NCI-H2227 (cell line): ENCODE data around the gene TAAR6.
"Not testable (repeated sequence)": the region's sequence is repeated elsewhere in the genome, so short reads cannot be mapped to it uniquely, and the experiment has no call there.

Source experiments
- DNase-seq: peaks from one replicate; lab custom pipeline; 2025; ENCODE audit not compliant: unreplicated experiment; lab: John Stamatoyannopoulos, UW

Gene TAAR6

GRCh38 chr6:132589454-132589853, 19.3 kb downstream of the TAAR6 start, which contains the start of gene TAAR5:
TAAR5 (minus strand) TSS chr6:132589741; CDS start chr6:132589686, 55 bp downstream.
- DNase-seq = no peak

- DNase-seq = no peak
Observed at GRCh38 chr6:132590362-132590761, 20.2 kb downstream of the TAAR6 start.

DNA sequence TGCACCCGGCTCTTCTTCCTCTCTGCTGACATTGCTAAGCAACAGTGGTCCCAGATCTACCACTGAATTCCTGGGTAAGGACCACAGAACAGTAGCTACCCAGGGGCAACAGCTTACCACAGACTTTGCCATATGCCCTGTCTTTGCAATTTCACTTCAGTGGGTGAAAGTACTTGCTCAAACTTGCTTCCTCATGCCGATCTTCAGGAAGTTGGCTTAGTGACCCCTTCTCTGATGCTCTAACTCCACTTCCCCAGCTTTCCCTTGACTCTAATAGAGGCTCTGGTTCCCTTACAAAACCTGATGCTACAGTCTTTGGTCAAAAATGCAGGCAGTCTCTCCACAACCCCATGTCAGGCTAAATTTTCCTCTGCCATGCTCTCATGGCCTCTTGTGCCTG, 22.7 kb downstream of the TAAR6 start:
- no peak for DNase-seq

DNA sequence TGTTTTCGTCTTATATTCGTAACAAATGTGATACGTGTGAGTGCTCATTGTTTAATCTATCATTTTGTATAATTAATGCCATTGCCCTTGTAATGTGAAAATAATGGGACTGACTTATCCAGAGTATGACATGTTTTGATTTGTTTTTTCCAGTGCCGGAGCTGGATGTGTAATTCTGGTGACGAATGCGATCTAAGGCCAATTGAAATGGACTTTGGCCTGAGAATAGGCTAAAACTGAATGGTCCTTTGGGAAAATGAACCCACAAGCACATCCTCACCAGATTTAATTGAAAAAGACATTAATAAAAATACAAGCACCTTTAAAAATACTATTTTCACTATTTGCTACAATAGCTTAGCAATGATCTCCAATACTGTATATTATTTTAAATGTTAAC, 26.1 kb downstream of the TAAR6 start:
- no peak for DNase-seq

- DNase-seq = no peak
Observed at GRCh38 chr6:132598473-132598872, 28.4 kb downstream of the TAAR6 start.

DNA sequence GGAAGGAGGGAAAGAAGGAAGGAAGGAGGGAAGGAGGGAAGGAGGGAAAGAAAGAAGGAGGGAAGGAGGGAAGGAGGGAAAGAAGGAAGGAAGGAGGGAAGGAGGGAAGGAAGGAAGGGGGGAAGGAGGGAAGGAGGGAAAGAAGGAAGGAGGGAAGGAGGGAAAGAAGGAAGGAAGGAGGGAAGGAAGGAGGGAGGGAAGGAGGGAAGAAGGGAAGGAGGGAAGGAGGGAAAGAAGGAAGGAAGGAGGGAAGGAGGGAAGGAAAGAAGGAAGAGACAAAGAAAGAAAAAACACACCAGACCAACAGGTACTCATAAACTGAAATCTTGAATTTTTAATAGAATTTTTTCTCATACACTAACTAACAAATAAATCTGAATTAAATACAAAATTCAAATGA, 30.8 kb downstream of the TAAR6 start:
- not testable (repeated sequence) for DNase-seq

DNA sequence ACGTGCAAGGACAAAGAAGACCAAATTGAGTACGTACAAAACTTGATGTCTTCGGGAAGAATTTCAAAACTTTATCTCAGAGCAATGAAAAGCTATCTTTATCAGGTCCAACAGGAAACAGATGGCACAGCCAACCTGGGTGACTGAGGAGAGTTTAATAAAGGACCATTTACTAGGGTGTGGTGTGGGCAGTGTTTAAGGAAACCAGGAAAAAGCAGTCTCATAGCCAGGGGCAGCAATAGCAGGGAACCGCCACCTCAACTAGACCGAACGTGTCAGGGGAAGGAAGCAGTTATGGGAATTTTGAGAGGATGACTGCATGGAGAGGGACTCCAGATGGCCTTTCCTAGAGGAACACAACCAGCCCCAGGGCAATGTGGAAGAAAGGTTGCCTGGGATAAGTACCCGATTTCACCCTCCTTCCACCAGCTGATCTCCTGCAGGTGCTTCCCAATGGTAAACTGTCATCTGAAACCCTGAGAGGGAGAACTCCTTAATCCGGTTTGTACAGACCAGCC, 34.6 kb downstream of the TAAR6 start:
- DNase-seq = no peak

DNA sequence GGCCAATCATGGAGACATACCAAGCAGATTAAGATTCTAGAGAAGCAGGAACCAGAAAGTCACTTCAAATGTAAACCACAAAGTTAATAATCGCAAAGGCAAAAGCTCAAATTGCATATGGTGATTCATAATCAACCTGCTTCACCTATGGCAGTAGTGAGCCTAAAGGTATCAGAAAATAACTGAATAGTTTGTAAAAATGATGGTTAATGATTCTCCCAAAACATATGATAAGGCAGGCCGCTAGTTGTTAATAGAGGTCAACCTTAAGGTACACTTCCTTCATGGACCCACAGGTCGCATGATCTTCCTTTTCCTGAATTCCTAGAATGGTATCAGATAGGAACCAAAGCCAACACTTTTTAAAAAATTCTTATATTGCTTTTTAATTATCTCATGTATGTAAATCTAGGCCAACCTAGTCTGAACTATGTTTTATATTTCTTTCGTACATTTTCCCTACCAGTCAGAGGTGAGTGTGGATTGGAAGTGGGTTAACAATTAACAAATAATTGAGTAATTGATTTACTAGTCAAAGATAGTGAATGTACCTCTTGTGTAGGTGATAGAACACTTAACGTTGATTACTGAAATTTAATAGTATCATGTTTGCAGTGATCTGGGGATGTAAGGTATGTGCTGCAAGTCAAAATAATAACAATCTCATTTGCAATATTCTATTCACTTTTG, 37.6 kb downstream of the TAAR6 start:
- no peak for DNase-seq

DNA sequence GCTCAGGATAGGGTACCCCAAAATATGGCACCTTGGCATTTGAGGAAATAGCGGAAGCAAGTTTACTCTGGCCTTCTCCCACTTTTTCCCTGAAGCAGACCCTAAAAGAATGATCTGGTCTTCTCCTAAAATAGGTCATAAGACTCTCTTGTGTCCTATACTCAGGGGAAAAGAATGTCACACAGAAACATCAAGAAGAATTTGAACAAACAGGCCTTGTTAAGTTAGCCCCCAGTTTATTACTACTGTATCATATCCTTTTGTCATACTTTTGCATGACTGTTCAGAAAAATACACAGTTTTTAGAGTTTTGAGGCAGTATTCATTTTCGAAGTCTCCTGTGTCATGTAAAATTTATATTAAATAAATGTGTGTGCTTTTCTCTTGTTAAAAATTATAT, 41.5 kb downstream of the TAAR6 start:
- DNase-seq = no peak

- DNase-seq = no peak
Observed at GRCh38 chr6:132612449-132613108, 42.5 kb downstream of the TAAR6 start.

DNA sequence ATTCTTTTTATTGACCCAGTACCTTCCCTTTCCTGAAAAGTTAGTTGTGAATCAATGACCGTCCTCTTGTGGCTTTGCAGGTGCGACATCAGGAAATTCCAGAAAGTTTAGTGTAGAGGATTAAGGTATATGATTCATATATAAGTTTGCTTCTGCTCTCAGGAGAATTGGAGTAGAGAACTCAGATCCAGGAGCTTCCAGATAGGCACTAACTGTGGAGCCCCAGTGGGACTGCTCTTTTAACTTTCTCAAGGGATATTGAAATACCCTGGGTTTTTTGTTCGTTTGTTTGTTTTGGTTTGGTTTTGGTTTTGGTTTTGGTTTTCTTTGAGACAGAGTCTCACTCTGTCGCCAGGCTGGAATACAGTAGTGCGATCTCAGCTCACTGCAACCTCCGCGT, 44.4 kb downstream of the TAAR6 start:
- no peak for DNase-seq

DNA sequence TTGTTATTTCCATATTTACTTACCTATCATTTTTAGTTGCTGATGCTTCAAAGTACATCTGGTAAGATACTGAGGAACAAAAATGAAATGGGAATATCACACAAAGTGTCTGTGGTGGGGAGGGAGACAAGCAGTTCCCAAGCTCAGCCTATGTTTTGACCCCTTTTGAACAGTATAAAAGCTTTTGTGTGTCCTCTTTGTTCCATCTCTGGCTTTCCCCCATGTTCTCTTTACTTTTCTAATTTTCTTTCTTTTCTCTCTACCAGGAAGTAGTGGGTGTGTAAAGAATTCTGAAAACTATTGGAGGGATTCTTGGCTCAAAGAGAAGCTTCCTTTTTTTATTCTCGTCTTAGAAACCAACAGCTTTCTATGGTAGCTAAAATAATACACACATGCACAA, 46.6 kb downstream of the TAAR6 start:
- DNase-seq = no peak
